ENCODE data around the gene GK. TPM values are rescaled to one million over a fixed set of nuclear protein-coding genes. Genes with fewer than 3 reads are reported as not detected.

Gene GK
- total RNA-seq, 4 donors from 2014 or later: 2.5 to 16.9 (median 4.9) TPM

DNA sequence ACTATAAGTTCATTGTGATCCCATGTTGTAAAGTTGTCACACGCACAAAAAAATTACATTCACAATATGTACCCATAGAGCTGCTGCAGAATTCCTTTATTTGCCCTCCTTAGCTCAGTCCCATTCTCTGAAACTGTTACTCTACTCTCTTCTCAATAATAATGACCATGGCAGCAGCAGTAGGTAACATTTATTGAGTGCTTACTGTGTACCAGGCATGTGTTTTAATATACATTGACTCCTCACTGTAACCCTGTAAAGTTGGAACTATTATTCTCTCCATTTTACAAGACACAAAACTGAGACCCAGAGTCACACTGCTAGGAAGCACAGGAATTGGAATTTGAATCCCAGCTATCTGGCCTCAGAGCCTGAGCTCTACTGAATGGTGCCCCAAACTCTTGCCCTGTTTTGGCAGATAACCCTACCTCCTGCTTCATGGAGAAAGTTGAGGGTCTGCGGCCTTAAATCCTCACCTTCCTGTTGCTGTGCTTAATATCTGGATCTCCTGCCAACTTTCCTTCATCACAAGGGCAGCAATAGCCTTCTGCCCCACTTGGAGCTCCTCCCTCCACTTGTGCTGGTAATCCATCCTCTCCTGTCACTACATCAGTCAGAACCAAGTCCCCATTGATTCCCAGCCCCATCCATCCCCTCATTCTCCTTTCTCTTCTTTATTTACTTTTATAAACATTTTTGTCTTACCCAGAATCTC lies 20.8 kb downstream of the GK start:
- TF ChIP-seq POLR2AphosphoS5 (IDR thresholded peaks at IDR 0.05) (no peak), POLR2A (IDR thresholded peaks at IDR 0.05; ENCODE audit: low read depth) (no peak), EP300 (IDR thresholded peaks at IDR 0.05) (no peak)
- TF ChIP-seq, protein P1, sequence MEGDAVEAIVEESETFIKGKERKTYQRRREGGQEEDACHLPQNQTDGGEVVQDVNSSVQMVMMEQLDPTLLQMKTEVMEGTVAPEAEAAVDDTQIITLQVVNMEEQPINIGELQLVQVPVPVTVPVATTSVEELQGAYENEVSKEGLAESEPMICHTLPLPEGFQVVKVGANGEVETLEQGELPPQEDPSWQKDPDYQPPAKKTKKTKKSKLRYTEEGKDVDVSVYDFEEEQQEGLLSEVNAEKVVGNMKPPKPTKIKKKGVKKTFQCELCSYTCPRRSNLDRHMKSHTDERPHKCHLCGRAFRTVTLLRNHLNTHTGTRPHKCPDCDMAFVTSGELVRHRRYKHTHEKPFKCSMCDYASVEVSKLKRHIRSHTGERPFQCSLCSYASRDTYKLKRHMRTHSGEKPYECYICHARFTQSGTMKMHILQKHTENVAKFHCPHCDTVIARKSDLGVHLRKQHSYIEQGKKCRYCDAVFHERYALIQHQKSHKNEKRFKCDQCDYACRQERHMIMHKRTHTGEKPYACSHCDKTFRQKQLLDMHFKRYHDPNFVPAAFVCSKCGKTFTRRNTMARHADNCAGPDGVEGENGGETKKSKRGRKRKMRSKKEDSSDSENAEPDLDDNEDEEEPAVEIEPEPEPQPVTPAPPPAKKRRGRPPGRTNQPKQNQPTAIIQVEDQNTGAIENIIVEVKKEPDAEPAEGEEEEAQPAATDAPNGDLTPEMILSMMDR (IDR thresholded peaks at IDR 0.05): no peak
- 73% methylated on average over 2 of the region's 2 CpGs for WGBS
- Histone ChIP-seq H3K4me1 (no peaks in the 10 kb centered on the region), H3K27ac (replicated peaks in 1 of 4) (no peak overlapping the region), H3K9me3 (no peaks in the 10 kb centered on the region), H3K27me3 (peaks cover 0 to 3% (median 0%) of the 10 kb centered on the region in 4 donors), H3K4me3 (no peak overlapping the region), H3K36me3 (peaks cover 0 to 9% (median 2%) of the 10 kb centered on the region in 4 donors)
- DNase-seq (ENCODE audit: extremely low spot score): no peak
- intact Hi-C loops (cut with DNase I): no loop called here

GRCh38 chrX:30674799-30675198 lies 21.6 kb downstream of the GK start:
- no peaks in the 10 kb centered on the region for H3K4me1 ChIP-seq
- no peak overlapping the region for H3K4me3 ChIP-seq
- no peak for DNase-seq (ENCODE audit: extremely low spot score)
- TF ChIP-seq POLR2A (IDR thresholded peaks at IDR 0.05; ENCODE audit: low read depth) (no peak), EP300 (IDR thresholded peaks at IDR 0.05) (no peak), POLR2AphosphoS5 (IDR thresholded peaks at IDR 0.05) (no peak)
- TF ChIP-seq, protein P1 (IDR thresholded peaks at IDR 0.05): no peak
- peaks cover 0 to 7% (median 2%) of the 10 kb centered on the region in 4 donors for H3K36me3 ChIP-seq
- no peaks in the 10 kb centered on the region for H3K9me3 ChIP-seq
- H3K27me3 ChIP-seq: peaks cover 0 to 3% (median 0%) of the 10 kb centered on the region in 4 donors
- no peak overlapping the region for H3K27ac ChIP-seq (replicated peaks in 1 of 4)
- WGBS: 77% methylated on average over 3 of the region's 3 CpGs
- intact Hi-C loops (cut with DNase I): no loop called here

- Histone ChIP-seq H3K4me3 (no peak overlapping the region), H3K9me3 (no peaks in the 10 kb centered on the region), H3K4me1 (no peaks in the 10 kb centered on the region), H3K27me3 (no peaks in the 10 kb centered on the region), H3K36me3 (no peaks in the 10 kb centered on the region), H3K27ac (replicated peaks in 1 of 4) (no peak overlapping the region)
- intact Hi-C loops (cut with DNase I): no loop called here
- no peak for DNase-seq (ENCODE audit: extremely low spot score)
- TF ChIP-seq POLR2AphosphoS5 (IDR thresholded peaks at IDR 0.05): no peak
- no peak for TF ChIP-seq POLR2A (IDR thresholded peaks at IDR 0.05; ENCODE audit: low read depth)
- TF ChIP-seq EP300 (IDR thresholded peaks at IDR 0.05): no peak
- TF ChIP-seq, protein P1 (IDR thresholded peaks at IDR 0.05): no peak
- 83% methylated on average over 6 of the region's 6 CpGs for WGBS
Observed at GRCh38 chrX:30679369-30679768, 26.1 kb downstream of the GK start.

DNA sequence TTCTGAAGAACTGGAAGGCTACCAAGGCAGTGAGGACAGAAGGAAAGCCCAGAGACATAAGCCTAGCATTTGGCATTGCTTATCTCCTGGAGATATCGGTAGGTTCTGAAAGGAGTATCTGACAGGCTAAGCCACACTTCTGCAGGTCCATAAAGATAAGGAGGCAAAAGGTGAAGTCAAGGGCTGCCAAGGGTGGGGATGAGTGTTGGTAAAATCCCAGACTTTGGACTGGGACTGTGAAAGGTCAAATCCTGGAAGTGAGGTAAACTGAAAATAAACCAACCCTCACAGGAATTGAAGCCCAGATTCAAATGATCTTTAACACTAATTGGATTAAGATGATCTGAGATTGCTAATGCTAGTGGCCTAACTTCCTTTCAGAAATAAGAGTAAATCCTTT lies 27.4 kb downstream of the GK start:
- H3K36me3 ChIP-seq: no peaks in the 10 kb centered on the region
- H3K9me3 ChIP-seq: no peaks in the 10 kb centered on the region
- intact Hi-C loops (cut with DNase I): no loop called here
- 78% methylated on average over 1 of the region's 1 CpG for WGBS
- no peaks in the 10 kb centered on the region for H3K4me1 ChIP-seq
- TF ChIP-seq POLR2A (IDR thresholded peaks at IDR 0.05; ENCODE audit: low read depth): no peak
- TF ChIP-seq POLR2AphosphoS5 (IDR thresholded peaks at IDR 0.05): no peak
- TF ChIP-seq, protein P1 (IDR thresholded peaks at IDR 0.05): no peak
- no peak for TF ChIP-seq EP300 (IDR thresholded peaks at IDR 0.05)
- DNase-seq (ENCODE audit: extremely low spot score): no peak
- no peak overlapping the region for H3K4me3 ChIP-seq
- H3K27ac ChIP-seq (replicated peaks in 1 of 4): no peak overlapping the region
- no peaks in the 10 kb centered on the region for H3K27me3 ChIP-seq

- Histone ChIP-seq H3K27ac (replicated peaks in 1 of 4) (no peak overlapping the region), H3K36me3 (no peaks in the 10 kb centered on the region), H3K9me3 (no peaks in the 10 kb centered on the region), H3K4me1 (no peaks in the 10 kb centered on the region), H3K27me3 (no peaks in the 10 kb centered on the region), H3K4me3 (no peak overlapping the region)
- 54% methylated on average over 2 of the region's 2 CpGs for WGBS
- DNase-seq (ENCODE audit: extremely low spot score): no peak
- intact Hi-C loops (cut with DNase I): no loop called here
- TF ChIP-seq POLR2A (IDR thresholded peaks at IDR 0.05; ENCODE audit: low read depth): no peak
- TF ChIP-seq, protein P1 (IDR thresholded peaks at IDR 0.05): no peak
- no peak for TF ChIP-seq EP300 (IDR thresholded peaks at IDR 0.05)
- TF ChIP-seq POLR2AphosphoS5 (IDR thresholded peaks at IDR 0.05): no peak
Observed at GRCh38 chrX:30688641-30689040, 35.4 kb downstream of the GK start.

Data from esophagus muscularis mucosa (tissue), 4 donors.